GM18861 (cell line): ENCODE results near the gene ZDHHC4.

Source experiments
- ATAC-seq: cut with Tn5 transposase; IDR thresholded peaks from one replicate; pipeline ENCODE4 v1.9.1; 2021; ENCODE audit not compliant: unreplicated experiment

ZDHHC4 gene

GRCh38 chr7:6604458-6604857 lies 27.2 kb downstream of the ZDHHC4 start:
- no peak for ATAC-seq

GRCh38 chr7:6606866-6607583 lies 29.8 kb downstream of the ZDHHC4 start:
- no peak for ATAC-seq

- ATAC-seq, result no peak
These were observed 30.4 kb downstream of the ZDHHC4 start for GRCh38 chr7:6607651-6608051.

- ATAC-seq, result no peak
These were observed 30.8 kb downstream of the ZDHHC4 start for GRCh38 chr7:6608081-6608480.

GRCh38 chr7:6608794-6609193 lies 31.5 kb downstream of the ZDHHC4 start:
- no peak for ATAC-seq

GRCh38 chr7:6612819-6613218 lies 35.6 kb downstream of the ZDHHC4 start:
- ATAC-seq, result no peak

- no peak for ATAC-seq
These were observed 36.5 kb downstream of the ZDHHC4 start for GRCh38 chr7:6613706-6614105.

- no peak for ATAC-seq
These were observed 37.9 kb downstream of the ZDHHC4 start, which contains the start of gene ZNF853 for GRCh38 chr7:6614953-6615722. Gene ZNF853, plus strand, starts transcription at chr7:6615610. Its CDS starts 565 bp downstream, at chr7:6616175.

GRCh38 chr7:6615723-6616555 lies 38.7 kb downstream of the ZDHHC4 start:
- no peak for ATAC-seq

GRCh38 chr7:6616854-6617643 lies 39.8 kb downstream of the ZDHHC4 start:
- no peak for ATAC-seq

GRCh38 chr7:6618621-6619020 lies 41.4 kb downstream of the ZDHHC4 start:
- no peak for ATAC-seq

- ATAC-seq, result no peak
These were observed 42.7 kb downstream of the ZDHHC4 start for GRCh38 chr7:6619961-6620360.

GRCh38 chr7:6621195-6622133 lies 44.2 kb downstream of the ZDHHC4 start:
- no peak for ATAC-seq

GRCh38 chr7:6622134-6622710 lies 45.0 kb downstream of the ZDHHC4 start:
- no peak for ATAC-seq

GRCh38 chr7:6623589-6624245 lies 46.5 kb downstream of the ZDHHC4 start:
- no peak for ATAC-seq

- ATAC-seq, result no peak
These were observed 47.0 kb downstream of the ZDHHC4 start for GRCh38 chr7:6624246-6624611.

- ATAC-seq, result no peak
These were observed 50.8 kb downstream of the ZDHHC4 start for GRCh38 chr7:6628045-6628444.

- ATAC-seq, result no peak
These were observed 53.0 kb downstream of the ZDHHC4 start for GRCh38 chr7:6630007-6630849.
